Fibroblast of lung (primary cell): ENCODE measurements around the gene UBTFL1. TPM values are rescaled to one million over a fixed set of nuclear protein-coding genes. Genes with fewer than 3 reads are reported as not detected.

Experiments
- DNase-seq, 2 donors: peaks; one replicate each; pipeline versions ENCODE4 v3.0.0 to v3.0.0-alpha.2; 2010; ENCODE audit warnings: low read depth in 2 of 2
- H2AFZ ChIP-seq: 2 replicates; pipeline ENCODE4 v1.5.1; 2012; ENCODE audit warnings: low read length, control low read depth, inconsistent platforms
- H3K27ac ChIP-seq: 2 replicates; pipeline ENCODE4 v1.5.1; 2011; ENCODE audit warnings: low read length, control low read depth; ENCODE audit not compliant: insufficient read depth
- H3K27me3 ChIP-seq: 2 replicates; pipeline ENCODE4 v1.5.1; 2011; ENCODE audit warnings: mild to moderate bottlenecking, low read length; ENCODE audit not compliant: control insufficient read depth, insufficient read depth
- H3K36me3 ChIP-seq: 2 replicates; pipeline ENCODE4 v1.5.1; 2011; ENCODE audit warnings: low read length; ENCODE audit not compliant: control insufficient read depth, insufficient read depth
- H3K4me1 ChIP-seq: 2 replicates; pipeline ENCODE4 v1.5.1; 2011; ENCODE audit warnings: low read length; ENCODE audit not compliant: control insufficient read depth, insufficient read depth; ENCODE audit errors: extremely low read depth
- H3K4me2 ChIP-seq: 2 replicates; pipeline ENCODE4 v1.5.1; 2011; ENCODE audit warnings: low read length, control low read depth; ENCODE audit not compliant: insufficient read depth; ENCODE audit errors: extremely low read depth
- H3K4me3 ChIP-seq, 4 experiments: fragments of 200-600 bp in 1 of 4; sonication (generic) in 1 of 4; replicated peaks in 1 of 4; 2 replicates each; pipeline ENCODE4 v1.5.1; 2011 to 2016; ENCODE audit warnings: low read length in 4 of 4, low read depth in 3 of 4, mild to moderate bottlenecking in 3 of 4, control low read depth in 2 of 4, inconsistent platforms in 1 of 4, mixed read lengths in 1 of 4; ENCODE audit not compliant: insufficient read depth in 1 of 4; ENCODE audit errors: control extremely low read depth in 1 of 4
- H3K79me2 ChIP-seq: 2 replicates; pipeline ENCODE4 v1.5.1; 2012; ENCODE audit warnings: mild to moderate bottlenecking, low read length, inconsistent platforms; ENCODE audit not compliant: control insufficient read depth, insufficient read depth
- H3K9ac ChIP-seq: 2 replicates; pipeline ENCODE4 v1.5.1; 2011; ENCODE audit warnings: mild to moderate bottlenecking, low read length, control low read depth; ENCODE audit not compliant: insufficient read depth
- H3K9me3 ChIP-seq: 2 replicates; pipeline ENCODE4 v1.5.1; 2012; ENCODE audit warnings: low read depth, low read length; ENCODE audit not compliant: control insufficient read depth, insufficient read depth
- H4K20me1 ChIP-seq: 2 replicates; pipeline ENCODE4 v1.5.1; 2011; ENCODE audit warnings: low read length; ENCODE audit not compliant: control insufficient read depth, insufficient read depth; ENCODE audit errors: extremely low read depth
- CTCF ChIP-seq, 2 donors: IDR thresholded peaks in 1 of 2; conservative IDR thresholded peaks in 1 of 2; 1 replicate in 1 of 2; 2 replicates in 1 of 2; pipeline ENCODE4 v1.5.1; 2011 to 2012; ENCODE audit warnings: low read length in 2 of 2, control low read depth in 1 of 2, inconsistent platforms in 1 of 2, low read depth in 1 of 2, mild to moderate bottlenecking in 1 of 2
- EZH2 ChIP-seq: IDR thresholded peaks from 2 replicates; pipeline ENCODE4 v1.5.1; 2012; ENCODE audit warnings: low read length, control low read depth, mild to moderate bottlenecking; ENCODE audit errors: missing control alignments
- polyA plus RNA-seq, 2 donors: library from polyadenylated mRNA; depleted of rRNA in 1 of 2; stranded (reverse) in 1 of 2; unstranded in 1 of 2; fragments of >200 nt; gene quantifications; 2 replicates each; pipeline ENCODE4 v1.2.1, GENCODE V29; 2011 to 2012; ENCODE audit warnings: missing spikeins in 1 of 2
- total RNA-seq: library from RNA; depleted of rRNA; stranded (reverse); fragments of >200 nt; gene quantifications from 2 replicates; pipeline ENCODE4 v1.2.1, GENCODE V29; 2014

UBTFL1 gene
- total and polyA plus RNA-seq, 2 donors (not counting 1 experiment from before 2014, with no cell fraction given): not detected

- H3K27ac ChIP-seq: no peak overlapping the region
- TF ChIP-seq CTCF (conservative IDR thresholded peaks at IDR 0.05 in 1 of 2, IDR thresholded peaks at IDR 0.05 in 1 of 2; ENCODE audit: low read depth in 1 of 2, low read length in 2 of 2) (no peak), EZH2 (no peak)
- H3K79me2 ChIP-seq: no peaks in the 10 kb centered on the region
- no peaks in the 10 kb centered on the region for H4K20me1 ChIP-seq
- no peak overlapping the region for H3K4me3 ChIP-seq
- no peak overlapping the region for H2AFZ ChIP-seq
- H3K9ac ChIP-seq: no peak overlapping the region
- DNase-seq: no peak
- no peaks in the 10 kb centered on the region for H3K4me1 ChIP-seq
- H3K36me3 ChIP-seq: no peaks in the 10 kb centered on the region
- no peak overlapping the region for H3K4me2 ChIP-seq
- H3K9me3 ChIP-seq: no peaks in the 10 kb centered on the region
- H3K27me3 ChIP-seq: no peaks in the 10 kb centered on the region
Measured at GRCh38 chr11:90120191-90120590, 34.4 kb downstream of the UBTFL1 start.

GRCh38 chr11:90124371-90124770 lies 38.6 kb downstream of the UBTFL1 start:
- no peak overlapping the region for H2AFZ ChIP-seq
- H3K27me3 ChIP-seq: no peaks in the 10 kb centered on the region
- no peaks in the 10 kb centered on the region for H3K9me3 ChIP-seq
- no peak overlapping the region for H3K4me3 ChIP-seq
- H4K20me1 ChIP-seq: no peaks in the 10 kb centered on the region
- H3K27ac ChIP-seq: no peak overlapping the region
- no peak overlapping the region for H3K4me2 ChIP-seq
- H3K79me2 ChIP-seq: no peaks in the 10 kb centered on the region
- no peak for TF ChIP-seq EZH2
- no peak for TF ChIP-seq CTCF (conservative IDR thresholded peaks at IDR 0.05 in 1 of 2, IDR thresholded peaks at IDR 0.05 in 1 of 2; ENCODE audit: low read depth in 1 of 2, low read length in 2 of 2)
- H3K9ac ChIP-seq: no peak overlapping the region
- DNase-seq: peak in 1 of 2 donors; percentile 52
- no peaks in the 10 kb centered on the region for H3K36me3 ChIP-seq
- H3K4me1 ChIP-seq: no peaks in the 10 kb centered on the region

DNA sequence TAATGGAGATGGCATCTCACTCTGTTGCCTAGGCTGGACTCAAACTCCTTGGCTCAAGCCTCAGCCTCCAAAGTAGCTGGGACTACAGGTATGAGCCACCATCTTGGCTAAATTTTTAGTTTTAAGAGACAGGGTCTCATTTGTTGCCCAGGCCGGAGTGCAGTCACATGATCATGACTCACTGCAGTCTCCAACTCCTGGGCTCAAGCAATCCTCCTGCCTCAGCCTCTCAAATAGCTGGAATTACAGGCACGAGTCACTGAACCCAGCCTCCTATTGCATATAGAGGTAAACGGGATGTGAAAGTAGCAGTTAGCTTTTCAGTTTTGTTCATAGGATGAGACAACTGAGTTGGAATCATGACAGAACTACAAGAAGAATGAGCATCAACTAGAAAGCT lies 39.2 kb downstream of the UBTFL1 start:
- no peak for DNase-seq
- no peaks in the 10 kb centered on the region for H3K9me3 ChIP-seq
- H4K20me1 ChIP-seq: no peaks in the 10 kb centered on the region
- no peaks in the 10 kb centered on the region for H3K4me1 ChIP-seq
- H3K79me2 ChIP-seq: no peaks in the 10 kb centered on the region
- H2AFZ ChIP-seq: no peak overlapping the region
- no peaks in the 10 kb centered on the region for H3K27me3 ChIP-seq
- no peak overlapping the region for H3K4me3 ChIP-seq
- no peaks in the 10 kb centered on the region for H3K36me3 ChIP-seq
- TF ChIP-seq CTCF (conservative IDR thresholded peaks at IDR 0.05 in 1 of 2, IDR thresholded peaks at IDR 0.05 in 1 of 2; ENCODE audit: low read depth in 1 of 2, low read length in 2 of 2) (no peak), EZH2 (no peak)
- H3K27ac ChIP-seq: no peak overlapping the region
- H3K9ac ChIP-seq: no peak overlapping the region
- H3K4me2 ChIP-seq: no peak overlapping the region
